HT1080 (cell line): ENCODE results near the gene CD58. TPM values are rescaled to one million over a fixed set of nuclear protein-coding genes. Genes with fewer than 3 reads are reported as not detected.

Experiments
- DNase-seq: peaks from one replicate; pipeline ENCODE4 v3.0.0-alpha.2; 2015; ENCODE audit warnings: low read depth
- small RNA-seq: library from RNA; depleted of rRNA; stranded (forward); fragments of <200 nt; gene quantifications from one replicate; pipeline ENCODE3, GENCODE V24; 2014
- total RNA-seq: library from RNA; depleted of rRNA; stranded (reverse); fragments of >200 nt; shearing (Covaris generic); gene quantifications from 2 replicates; pipeline ENCODE4 v1.2.3, GENCODE V29; 2014; rRNA removed

CD58 gene
- total RNA-seq, 1 experiment from 2014 or later, result 43.8 TPM

DNA sequence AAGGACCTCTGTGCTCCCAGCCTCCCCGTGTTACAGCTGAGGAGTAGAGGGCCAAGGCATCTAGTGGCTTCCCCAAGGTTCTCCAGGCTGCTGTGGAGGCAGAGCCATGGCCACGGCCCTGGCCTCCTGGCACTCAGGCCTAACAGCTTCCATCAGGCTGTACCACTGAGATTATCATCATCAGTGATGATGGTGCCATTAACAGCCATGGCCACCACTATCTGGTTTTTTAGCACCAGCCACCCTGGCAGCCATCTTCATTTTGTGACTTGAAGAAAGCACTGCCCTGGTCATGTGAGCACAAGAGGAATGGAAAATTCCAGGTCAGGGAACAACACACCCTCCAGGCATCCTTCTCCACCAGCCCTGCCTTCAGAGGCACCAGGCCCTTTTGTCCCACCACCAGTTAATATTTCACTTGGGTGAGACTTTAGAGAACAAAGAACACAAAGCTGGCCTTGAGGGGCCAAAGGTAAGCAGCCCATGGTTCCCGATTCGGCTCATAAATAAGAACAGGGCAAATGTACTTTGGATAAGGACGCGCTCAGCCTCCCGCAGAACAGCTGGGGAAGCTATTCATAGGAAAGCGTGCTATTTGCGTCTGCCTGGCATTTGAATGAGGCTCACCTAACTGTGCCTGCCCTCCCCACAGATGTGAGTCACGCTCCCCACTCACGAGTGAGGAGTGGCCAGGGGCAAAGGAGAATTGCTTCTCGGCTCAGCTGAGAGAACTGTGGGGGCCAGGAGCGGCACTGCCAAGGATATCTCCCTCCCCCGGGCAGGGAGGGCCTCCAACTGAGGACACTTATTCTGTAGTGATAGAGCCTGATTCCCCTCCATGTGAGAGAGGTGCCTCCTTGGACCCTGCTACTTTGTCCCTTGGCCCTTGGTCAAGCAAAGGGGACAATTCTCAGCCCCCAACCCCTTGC, 95.6 kb downstream of the CD58 start:
- DNase-seq, result no peak

- no peak for DNase-seq
These were observed 98.3 kb downstream of the CD58 start for GRCh38 chr1:116472431-116472961.

- DNase-seq, result no peak
These were observed 99.6 kb downstream of the CD58 start for GRCh38 chr1:116471241-116471640.

DNA sequence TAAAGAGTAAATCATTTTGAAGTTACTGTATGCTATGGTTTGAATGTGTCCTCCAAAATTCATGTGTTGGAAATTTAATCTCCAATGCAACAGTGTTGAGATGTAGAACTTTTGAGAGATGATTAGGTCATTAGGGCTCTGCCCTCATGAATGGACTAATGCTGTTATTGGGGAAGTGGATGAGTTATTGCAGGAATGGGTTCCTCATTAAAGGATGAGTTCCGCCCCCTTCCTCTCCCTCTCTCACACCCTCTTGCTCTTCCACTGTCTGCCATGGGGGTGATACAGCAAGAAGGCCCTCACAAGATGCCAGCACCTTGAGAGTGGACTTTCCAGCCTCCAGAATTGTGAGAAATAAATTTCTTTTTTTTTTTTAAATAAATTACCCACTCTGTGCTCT, 100.2 kb downstream of the CD58 start:
- DNase-seq, result no peak

DNA sequence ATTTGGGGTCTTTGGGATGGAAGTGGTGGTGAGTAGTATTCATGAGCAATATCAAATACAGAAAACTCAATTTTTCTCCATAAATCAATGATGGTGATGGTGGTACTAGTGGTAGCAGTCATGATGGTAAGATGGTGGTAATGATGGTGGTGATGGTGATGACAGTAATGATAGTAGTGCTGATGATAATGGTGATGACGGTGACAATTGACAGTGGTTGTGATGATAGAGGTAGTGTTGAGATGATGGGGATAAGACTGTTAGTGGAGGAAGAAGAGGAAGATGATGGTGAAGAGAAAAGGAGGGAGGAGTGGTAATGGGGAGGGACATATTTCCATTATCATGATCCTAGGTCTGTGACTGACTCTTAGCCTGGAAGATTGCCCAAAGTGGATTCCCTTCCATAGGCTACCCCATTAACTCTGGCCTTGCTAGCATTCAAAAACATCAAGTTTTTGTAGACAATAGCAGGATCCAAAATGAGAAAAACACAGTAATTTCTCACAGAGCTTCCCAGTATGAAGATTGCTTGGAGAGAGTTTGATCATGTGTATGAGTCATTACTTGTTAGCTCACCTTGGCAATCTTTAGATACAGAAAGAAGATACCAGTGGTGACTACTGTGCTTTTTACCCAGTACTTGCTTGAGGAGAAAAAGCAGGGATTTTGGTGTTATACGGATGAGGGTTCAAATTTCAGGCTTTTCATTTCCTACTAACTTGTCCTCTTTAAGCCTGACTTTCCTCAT, 103.8 kb downstream of the CD58 start:
- DNase-seq, result no peak

GRCh38 chr1:116465845-116466685, 104.8 kb downstream of the CD58 start:
- no peak for DNase-seq

- DNase-seq, result no peak
These were observed 105.4 kb downstream of the CD58 start for GRCh38 chr1:116465477-116465844.

Small RNA genes lying within 50 kb of the gene (small RNA-seq; reads per million reads assigned to genes)
- not detected for gene MIR548AC

Other genes starting within 250 kb of the CD58 start
- 148 and 189 TPM in 2 replicates for gene ATP1A1, start 197.8 kb downstream of the CD58 start, total RNA-seq
- 11.1 and 14.0 TPM in 2 replicates for gene IGSF3, start 96.7 kb upstream of the CD58 start, total RNA-seq
- not detected in 2 replicates for gene CD2, start 183.4 kb upstream of the CD58 start, total RNA-seq